NCI-H345 treated with DMSO at 0.1 percent for 48 hours (cell line): ENCODE measurements around the gene LYPD1.
"Not testable (repeated sequence)": the region's sequence is repeated elsewhere in the genome, so short reads cannot be mapped to it uniquely, and the experiment has no call there.

Experiments
- DNase-seq: peaks from one replicate; lab custom pipeline; 2025; ENCODE audit not compliant: unreplicated experiment; lab: John Stamatoyannopoulos, UW

Gene LYPD1, protein sequence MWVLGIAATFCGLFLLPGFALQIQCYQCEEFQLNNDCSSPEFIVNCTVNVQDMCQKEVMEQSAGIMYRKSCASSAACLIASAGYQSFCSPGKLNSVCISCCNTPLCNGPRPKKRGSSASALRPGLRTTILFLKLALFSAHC

DNA sequence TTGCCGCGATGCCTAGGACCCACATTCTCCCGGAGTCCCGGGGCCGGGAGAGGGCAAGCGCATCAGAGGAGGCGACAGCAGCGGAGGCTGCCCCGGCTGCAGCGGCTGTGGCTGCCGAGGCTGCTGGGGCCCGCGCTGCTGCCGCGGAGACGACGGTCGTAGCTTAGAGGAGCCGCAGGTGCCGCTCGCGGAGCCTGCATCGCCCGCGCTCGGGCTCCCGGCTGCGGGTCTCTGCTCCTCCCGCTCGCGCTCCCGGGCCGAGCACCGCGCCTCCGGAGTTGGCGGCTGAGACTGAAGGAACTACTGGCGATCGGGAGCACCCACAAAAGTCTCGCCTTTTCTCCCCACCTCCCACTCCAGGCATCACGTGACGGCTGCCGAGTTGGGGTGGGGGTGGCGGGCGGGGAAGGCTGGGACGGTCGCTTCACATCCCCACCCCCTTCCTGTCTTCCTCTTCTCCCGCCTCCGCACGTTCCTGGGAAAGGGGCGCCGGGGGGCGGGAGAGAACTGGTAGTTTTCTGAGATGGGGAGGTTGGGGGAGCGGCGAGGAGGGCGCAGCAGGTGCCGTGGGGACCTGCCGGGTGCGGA, at the start of gene LYPD1:
Gene LYPD1 (minus strand): TSS at position 298 of the 588 bp plus-strand sequence. CDS start 273 bp downstream, at position 25.
- peak; percentile 65 for DNase-seq

DNA sequence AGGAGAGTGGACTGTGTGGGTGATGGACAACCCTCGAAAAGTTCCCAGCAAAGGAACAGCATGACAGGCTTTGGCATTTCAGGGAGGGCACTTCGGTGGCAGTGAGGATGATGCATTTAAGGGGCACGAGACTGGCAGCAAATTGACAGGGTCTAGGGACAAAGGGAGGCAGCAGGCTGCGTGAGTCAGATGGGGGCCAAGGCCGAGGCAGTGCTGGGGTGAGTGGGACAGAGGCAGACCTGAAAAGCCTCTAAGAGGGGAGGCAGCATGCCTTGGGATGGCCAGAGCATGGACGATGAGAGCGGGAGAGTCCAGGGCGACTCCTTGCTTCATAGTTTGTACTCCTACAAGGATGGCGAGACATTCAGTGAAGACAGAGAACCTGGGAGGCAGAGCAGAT, 49.5 kb upstream of the LYPD1 start:
- DNase-seq = no peak

DNA sequence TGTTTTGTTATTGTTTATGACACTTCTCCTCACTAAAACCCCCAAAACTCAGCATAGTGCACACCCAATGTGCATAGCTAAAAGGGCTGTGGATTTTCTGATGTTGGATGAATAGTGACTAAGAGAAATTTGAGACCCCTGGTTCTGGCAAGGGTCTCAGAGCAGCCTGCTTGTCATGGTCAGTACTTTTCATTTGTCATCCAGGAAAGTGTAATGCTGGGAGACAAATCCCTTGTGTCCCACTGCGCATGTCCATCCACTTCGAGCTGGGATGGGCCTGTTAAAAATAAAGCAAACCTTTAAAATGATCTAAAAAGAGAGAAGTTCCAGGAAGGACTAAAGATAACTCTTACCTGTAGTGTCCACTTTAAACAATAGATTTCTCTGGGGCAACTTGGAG, 46.9 kb upstream of the LYPD1 start:
- no peak for DNase-seq

DNA sequence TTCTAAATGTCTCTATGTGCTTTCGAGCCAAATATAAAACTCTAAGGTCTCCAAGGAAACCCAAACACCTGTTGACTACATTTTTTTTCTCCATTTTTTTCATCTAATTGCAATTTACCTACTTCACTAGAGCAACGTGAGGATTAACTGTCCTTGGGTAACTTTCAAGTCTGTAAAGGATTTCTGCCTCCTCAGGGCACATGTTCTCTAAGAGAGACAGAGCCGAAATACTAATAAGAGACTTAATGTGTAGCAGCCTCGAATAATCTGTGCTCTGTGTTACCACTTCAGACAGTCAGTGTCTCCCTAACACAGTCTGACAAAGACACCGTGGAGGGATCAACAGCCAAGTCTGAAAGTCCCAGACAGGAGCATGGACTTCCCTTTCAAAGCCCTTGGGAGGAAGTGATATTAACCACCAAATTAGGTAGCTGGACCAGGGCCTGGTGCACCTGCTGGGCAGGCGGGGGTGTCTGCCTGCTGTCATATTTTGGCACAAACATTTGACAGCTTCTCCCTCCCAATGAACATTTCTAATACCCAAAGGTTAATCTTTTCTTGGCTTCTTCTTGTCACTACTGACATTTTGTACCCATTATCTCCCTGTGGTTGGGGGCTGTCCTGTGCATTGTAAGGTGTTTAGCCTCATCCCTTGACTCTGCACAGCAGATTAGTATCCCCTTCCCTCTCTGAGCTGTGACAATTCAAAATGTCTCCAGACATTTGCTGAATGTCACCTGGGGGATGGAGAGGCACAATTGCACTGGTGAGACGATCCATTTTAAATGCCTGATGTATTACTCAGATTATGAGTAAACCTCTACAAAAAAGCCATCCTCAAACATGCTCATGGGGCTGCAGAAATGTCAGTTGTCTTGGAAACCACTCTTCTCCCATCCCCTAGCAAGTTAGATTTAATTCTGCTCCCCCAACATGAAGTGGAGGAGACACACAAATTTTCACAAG, 45.7 kb upstream of the LYPD1 start:
- DNase-seq = no peak

DNA sequence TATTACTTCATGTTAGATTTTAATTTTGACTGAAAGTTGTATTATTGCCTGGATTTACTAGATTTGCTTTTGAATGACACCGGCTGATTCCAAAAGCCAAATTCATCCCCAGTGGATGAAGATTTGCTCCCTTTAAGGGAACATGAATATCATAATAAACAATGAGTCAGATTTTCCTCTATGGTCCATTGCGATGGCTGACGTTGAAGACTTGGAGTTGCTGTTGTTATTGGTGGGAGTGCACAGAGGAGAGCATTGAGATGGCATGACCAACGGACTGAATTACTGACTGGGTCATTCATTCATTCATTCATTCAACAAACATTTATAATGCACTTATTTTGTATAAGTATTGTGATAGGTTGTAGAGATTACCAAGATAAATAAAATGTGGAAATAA, 33.4 kb upstream of the LYPD1 start:
- DNase-seq = no peak

DNA sequence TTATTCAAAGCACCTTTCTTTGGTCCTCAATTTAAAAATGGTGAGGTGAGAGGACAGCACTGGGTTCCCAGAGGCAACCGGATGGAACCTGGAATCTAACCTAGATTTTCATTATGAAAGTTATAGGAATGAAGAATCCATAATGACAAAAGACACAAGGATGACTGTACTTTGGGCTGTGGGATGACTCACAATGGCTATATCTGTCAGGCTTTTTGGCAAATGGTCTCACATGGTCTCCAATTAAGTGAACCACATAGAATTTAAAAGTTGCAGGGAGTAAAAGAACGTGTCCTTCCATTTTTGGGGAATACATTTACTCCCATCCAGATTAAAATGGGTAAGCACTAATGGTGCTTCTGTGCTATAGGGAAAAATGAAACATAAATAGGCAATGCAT, 31.8 kb upstream of the LYPD1 start:
- no peak for DNase-seq

DNA sequence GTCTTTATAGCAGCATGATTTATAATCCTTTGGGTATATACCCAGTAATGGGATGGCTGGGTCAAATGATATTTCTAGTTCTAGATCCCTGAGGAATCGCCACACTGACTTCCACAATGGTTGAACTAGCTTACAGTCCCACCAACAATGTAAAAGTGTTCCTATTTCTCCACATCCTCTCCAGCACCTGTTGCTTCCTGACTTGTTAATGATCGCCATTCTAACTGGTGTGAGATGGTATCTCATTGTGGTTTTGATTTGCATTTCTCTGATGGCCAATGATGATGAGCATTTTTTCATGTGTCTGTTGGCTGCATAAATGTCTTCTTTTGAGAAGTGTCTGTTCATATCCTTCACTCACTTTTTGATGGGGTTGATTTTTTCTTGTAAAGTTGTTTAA, 29.8 kb upstream of the LYPD1 start:
- DNase-seq = not testable (repeated sequence)

DNA sequence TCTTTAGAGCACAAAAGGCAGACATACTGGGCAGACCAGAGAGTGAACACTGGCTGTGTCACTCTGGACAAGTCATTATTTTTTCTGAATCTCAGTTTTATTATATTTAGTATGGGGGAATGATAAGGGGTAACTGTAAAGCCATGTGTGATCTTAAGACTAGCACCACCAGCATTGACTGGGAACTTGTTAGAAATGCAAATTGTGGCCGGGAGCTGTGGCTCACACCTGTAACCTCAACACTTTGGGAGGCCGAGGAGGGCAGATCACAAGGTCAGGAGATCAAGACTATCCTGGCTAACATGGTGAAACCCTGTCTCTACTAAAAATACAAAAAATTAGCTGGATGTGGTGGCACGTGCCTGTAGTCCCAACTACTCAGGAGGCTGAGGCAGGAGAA, 28.3 kb upstream of the LYPD1 start:
- DNase-seq = not testable (repeated sequence)

DNA sequence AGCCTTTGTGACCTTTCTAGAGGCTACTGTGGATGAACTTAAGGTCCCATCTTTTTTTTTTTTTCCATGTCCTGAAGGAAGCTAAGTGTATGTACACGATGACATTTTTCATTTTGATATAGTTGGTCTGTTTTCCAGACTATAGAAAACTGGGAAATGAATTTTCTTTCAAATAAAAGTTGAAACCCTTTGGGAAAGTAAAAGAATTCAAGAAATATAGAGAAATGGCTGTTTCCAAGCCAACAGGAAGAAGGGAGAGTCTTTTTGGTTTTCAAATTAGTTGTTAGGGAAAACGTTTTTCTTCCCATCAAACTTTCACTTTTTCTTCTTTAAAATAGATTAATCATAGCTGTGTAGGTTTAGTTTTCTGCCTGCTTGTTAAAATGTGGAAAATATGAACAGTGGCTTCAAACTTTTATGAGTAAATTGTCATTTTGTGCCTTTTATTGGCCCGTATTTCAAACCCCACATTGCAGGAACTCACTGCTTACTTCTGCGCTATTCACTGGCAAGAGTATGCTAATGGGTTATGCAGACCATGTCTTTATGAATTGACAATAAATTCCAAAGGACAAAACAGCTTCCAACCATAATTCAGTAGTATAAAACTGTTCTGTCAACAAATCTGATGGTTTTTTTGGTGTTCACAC, 27.7 kb upstream of the LYPD1 start:
- DNase-seq = no peak

DNA sequence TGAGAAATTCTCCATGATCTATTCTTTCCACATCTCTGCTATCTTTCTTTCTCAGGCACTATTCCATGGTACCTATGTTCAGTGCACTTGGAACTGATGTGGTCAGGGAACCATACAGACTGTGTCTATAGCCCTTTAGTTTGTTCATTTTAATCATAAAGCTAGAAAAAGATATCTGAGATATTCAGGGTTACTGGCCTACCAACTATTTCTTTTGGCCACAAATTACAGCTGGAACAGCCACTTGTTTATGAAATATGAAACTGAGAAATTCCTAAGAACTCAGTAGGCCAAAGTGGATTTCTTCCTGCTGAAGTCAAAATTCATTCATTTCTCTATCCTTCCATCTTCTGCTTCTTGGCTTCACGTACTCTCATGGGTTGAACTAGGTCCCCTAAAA, 22.8 kb upstream of the LYPD1 start:
- DNase-seq = no peak

DNA sequence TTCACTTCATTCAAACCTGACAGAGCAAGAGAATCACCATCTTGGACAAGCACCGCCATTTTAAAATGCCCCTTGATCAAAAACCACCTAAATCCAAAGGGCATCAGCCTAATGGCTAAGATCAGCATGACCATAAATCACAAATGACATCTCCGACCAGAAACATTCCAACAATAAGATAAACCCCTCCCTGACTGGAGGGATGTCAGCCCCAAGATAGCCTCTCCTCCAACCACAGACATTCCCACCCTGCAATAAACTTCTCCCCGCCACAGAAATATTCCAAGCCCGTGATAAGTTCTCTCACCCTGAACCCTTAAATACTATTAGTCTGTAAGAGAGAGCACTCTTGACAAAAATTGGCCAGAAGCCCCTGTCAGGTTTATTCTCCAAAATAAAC, 21.6 kb upstream of the LYPD1 start:
- no peak for DNase-seq

DNA sequence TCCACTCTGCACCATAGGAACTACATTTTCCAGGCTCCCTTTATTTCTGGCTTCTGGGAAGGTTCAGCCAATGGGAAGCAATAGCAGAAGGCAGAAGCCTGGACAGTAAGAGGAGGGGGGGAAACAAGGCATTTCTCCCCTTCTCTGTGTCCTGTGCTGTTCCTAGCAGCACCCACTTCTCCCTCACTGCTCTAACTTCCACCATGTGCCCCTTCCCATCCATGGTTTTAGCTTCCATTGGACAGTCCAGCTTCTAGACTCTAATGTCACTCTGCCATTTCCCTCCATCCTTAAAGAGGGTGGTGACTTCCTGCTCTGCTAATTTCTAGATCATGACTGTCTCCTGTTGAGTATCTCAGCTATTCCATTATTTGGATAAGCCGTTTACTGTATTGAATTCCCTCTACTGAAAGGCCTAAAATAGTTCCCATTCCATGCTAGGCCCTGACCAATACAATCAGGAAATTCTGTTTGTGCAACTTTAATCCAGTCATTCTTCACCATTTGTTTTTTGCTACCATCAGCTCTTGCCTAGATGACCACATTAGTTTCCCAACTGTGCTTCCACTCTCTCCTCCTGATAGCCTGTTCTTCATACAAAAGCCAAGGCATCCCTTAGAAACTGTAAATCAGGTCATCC, 20.8 kb upstream of the LYPD1 start:
- DNase-seq = no peak

DNA sequence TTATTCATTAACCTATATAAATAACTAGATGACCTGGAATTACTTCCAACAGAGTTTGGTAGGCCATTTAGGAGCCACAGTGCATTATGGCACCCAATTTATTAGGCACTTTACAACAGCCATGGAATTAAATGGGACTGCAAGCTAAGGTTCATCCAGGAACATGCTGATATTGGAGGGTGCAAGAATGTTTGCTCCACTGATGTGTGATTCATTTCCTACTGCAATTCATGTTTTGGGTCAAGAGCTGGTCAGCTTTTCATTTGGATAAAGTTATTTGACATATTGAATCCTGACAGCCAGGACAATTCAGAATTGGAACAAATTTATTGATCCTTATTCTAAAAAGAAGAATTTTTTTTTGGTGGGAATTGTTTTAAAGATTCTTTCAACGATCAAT, 11.8 kb upstream of the LYPD1 start:
- DNase-seq = no peak

DNA sequence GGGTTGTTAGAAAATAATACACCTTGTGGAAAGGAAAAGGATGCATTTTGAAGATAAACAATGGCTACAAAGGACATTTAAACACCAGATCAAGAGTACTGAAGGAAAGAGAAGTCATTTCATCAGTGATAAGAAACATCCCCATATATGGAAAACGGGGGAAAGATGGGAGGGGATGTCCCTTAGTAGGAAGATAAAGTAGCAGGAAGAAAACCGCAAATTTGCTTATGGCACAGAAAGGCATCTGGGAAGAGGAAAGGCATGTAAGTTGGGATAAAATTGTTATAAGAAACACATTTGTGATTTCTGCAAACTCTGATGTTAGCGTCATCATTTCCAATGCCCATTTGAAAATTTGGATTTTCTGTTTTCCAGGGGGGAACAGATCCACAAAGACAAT, 10.5 kb upstream of the LYPD1 start:
- DNase-seq = no peak

DNA sequence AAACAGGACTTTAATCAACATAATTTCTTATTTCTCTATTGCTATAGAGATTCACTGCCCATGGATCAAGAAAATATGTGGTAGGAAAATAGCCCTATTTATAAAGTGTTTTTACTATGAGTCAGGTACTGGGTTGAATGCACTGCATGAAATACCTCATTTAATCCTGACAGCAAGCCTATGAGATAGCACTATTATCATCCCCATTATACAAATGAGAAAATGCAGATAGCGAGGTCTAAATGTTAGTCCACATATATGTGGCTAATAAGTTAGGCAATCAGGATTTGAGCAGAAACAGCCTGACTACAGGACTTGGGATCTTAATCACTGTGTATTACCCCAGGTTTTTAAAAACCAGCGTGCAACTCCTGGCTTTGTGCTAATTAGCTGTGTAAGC, 8.5 kb upstream of the LYPD1 start:
- DNase-seq = no peak

DNA sequence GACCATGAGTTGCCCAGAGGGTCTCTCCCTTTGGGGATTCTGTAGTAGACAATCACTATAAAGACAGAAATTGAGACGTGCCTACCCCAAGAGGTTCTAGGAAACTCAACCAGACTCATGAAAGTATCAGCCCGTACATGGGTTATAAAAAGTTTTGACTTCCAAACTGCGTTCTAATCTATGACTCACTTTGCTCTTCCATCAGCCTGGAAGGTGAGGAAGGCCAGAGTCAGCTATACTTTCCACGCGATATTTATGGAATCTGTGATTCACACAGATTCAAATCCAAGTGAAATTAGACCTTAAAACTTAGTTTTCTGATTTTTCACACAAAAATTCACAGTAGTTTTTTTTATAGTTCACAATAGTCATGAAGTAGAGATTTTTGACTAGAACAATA, 7.7 kb upstream of the LYPD1 start:
- no peak for DNase-seq

DNA sequence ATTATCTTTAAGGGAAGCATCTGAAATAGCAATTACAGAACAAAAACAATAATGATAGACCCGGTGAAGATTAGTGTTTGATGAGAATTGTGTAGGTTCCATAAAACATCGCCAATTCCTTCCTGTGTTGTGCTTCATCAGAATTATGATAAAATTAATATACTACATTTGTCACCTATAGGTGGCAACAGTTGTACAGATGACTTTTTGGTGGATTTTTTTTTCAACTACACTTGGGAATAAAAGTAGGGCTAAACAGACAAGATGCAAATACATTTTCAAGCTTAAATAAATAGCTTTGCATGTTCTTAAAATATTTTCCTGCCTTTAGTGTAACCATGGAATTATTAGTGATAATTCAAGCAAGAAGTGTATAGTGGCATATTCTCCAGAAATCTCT, 7.0 kb upstream of the LYPD1 start:
- DNase-seq = no peak

DNA sequence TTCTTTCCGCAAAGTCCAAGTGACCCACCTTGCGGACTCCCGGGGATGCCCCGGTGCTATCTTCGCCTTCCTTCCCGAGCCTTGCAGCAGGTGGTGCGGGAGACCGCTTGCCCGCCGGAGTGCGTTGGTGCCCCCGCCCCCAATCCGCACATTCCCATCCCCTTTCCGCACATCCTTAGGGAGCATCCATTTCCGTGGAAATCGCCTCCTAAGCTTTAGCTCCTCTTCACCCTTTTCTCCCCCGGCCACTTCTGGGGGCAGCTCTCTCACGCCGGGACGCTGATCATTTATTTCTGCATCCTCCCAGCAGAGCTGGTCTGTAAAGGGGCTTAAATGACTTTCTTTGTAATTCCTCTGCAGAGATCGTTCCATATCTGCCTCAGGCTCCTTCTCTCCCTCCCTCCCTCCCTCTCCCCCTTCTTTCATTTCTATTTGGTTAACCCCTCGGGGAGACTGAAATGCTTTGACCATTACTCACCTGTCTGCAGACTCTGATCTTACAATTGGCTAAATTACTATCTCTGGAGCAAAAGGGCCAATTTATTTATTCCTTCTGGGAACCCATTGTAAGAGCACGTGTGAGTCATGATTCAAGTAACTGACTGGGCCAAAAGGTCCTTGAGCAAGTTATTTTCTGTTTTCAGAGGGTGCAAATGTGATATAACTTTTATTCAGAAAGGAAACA, 1.3 kb upstream of the LYPD1 start:
- DNase-seq = peak; percentile 26

DNA sequence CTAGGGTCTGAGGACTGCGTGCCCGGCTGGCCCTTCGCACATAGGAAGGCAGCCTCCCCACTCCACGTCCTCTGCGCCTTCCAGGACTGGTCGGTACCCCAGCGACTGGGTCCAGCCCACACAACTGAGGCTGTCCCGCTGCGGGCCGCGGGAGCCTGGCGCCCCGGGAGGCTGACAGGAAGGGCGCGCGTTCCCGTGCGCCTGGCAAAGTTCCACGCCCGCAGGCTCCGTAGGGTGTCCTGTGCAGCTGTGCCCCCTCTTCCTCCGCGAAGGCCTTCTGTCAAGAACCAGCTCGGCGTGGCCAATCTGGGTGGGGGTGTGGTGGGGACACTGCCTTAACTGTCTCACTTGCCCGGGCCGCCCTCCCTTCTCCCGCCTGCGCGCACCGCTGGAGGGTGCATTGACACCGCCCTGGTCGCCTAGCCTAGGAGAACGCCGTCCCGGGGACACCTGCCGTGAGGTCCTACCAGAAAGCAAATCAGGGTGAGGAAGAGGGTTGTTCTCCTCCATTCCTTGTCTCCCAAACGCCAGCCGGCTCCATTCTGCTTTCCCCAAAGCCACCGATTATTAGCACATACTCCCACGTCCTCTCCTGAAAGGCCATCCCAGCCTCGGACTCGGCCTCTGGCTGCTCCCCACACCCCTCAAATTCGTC, 618 bp upstream of the LYPD1 start:
- DNase-seq = peak; percentile 60
